ENCODE results near the gene BEND7.

The BEND7 gene

DNA sequence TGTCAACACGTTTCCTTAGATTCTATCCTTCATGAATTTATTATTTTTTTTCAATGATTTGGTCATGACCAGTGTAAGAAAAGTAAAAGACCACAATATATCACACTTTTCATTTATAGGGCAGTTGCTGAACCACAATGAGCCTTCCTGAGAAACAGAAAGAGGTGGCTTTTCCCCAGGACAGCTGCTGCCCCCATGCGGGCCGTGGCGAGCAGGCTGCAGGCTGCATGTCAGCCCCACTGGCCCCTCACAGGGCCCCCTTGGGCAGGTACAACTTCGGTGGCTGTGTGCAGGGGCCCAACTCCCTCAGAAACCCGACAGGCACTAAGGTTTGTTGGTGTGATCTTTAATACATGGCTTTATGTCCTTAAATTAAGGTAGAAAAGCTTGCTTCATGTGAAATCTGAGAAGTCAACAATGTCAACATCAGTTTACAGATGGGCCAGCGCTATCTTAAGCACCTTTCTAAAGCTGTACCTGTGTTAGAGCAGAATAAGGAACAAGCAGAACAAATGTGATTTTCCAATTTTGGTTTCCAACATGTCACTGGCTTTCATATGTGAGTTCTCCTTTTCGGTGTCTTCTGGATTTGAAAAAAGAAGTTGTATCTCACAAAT lies 10.6 kb downstream of the BEND7 start:
- Histone ChIP-seq H3K27me3 (ENCODE audit: control insufficient read depth, insufficient read depth, low read length) (no peaks in the 10 kb centered on the region), H3K9ac (ENCODE audit: low read length) (no peak overlapping the region), H3K4me3 (ENCODE audit: low read length) (no peak overlapping the region), H3K4me1 (ENCODE audit: control insufficient read depth, low read depth, low read length) (peaks cover 6% of the 10 kb centered on the region), H3K27ac (ENCODE audit: low read length) (no peak overlapping the region), H3K36me3 (ENCODE audit: control insufficient read depth, low read depth, low read length) (no peaks in the 10 kb centered on the region), H3K9me3 (ENCODE audit: control insufficient read depth, low read depth, low read length) (no peaks in the 10 kb centered on the region)

DNA sequence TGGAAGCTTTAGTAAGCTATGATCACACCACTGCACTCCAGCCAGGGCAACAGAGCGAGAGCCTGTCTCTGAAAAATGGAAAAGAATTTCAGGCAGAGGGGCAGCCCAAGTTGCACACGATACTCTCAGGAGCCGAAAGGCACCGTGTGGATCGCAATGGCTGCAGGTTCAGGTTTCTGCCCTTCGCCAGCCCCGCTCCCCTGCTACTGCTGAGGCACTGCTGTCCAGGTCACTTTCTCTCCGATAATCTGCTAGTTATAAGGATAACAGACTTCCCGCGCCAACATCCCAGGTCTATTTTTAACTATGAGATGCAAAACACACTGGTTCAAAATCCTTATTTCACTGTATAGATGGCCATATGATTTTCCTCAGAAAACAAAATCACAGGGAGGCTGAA lies 11.1 kb downstream of the BEND7 start:
- H3K27ac ChIP-seq (ENCODE audit: low read length) = no peak overlapping the region
- H3K9ac ChIP-seq (ENCODE audit: low read length) = no peak overlapping the region
- H3K9me3 ChIP-seq (ENCODE audit: control insufficient read depth, low read depth, low read length) = no peaks in the 10 kb centered on the region
- H3K4me1 ChIP-seq (ENCODE audit: control insufficient read depth, low read depth, low read length) = peaks cover 6% of the 10 kb centered on the region
- H3K4me3 ChIP-seq (ENCODE audit: low read length) = no peak overlapping the region
- H3K27me3 ChIP-seq (ENCODE audit: control insufficient read depth, insufficient read depth, low read length) = no peaks in the 10 kb centered on the region
- H3K36me3 ChIP-seq (ENCODE audit: control insufficient read depth, low read depth, low read length) = no peaks in the 10 kb centered on the region

DNA sequence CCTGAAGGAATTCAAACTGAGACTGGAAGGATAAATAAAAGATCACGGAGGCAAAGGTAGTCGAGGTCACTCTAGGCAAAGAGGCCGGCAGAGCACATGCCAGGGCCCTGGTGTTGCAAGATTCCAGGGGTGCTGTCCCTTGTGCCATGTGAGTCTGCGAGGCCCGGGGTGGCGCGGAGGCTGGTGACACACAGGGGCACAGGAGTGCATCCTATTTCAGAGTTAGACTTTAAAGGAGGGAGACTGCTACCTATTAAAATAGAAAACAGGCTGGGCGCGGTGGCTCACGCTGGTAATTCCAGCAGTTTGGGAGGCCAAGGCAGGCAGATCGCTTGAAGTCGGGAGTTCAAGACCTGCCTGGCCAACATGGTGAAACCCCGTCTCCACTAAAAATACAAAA lies 12.6 kb downstream of the BEND7 start:
- Histone ChIP-seq H3K4me3 (ENCODE audit: low read length) (no peak overlapping the region), H3K4me1 (ENCODE audit: control insufficient read depth, low read depth, low read length) (peaks cover 6% of the 10 kb centered on the region), H3K9me3 (ENCODE audit: control insufficient read depth, low read depth, low read length) (no peaks in the 10 kb centered on the region), H3K27ac (ENCODE audit: low read length) (no peak overlapping the region), H3K27me3 (ENCODE audit: control insufficient read depth, insufficient read depth, low read length) (no peaks in the 10 kb centered on the region), H3K9ac (ENCODE audit: low read length) (no peak overlapping the region), H3K36me3 (ENCODE audit: control insufficient read depth, low read depth, low read length) (no peaks in the 10 kb centered on the region)

DNA sequence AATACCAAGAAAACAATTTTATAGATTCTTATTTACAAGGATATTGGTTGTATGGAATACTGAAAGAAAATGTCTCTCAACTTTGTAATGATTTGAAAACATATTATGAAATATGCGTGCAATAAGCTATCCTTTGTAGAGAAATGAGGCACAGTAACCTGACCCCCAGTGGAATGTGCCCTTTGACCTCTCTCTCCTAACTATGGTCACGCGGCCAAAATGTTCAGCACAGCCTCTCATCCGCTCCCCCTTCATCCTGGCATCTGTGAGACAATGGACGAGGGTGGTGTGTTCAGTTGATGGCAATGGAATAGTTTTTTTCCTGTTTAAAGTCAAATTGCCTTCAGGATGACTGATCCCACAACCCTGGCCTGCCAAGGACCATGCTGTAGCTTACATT lies 13.3 kb downstream of the BEND7 start:
- Histone ChIP-seq H3K9ac (ENCODE audit: low read length) (no peak overlapping the region), H3K27ac (ENCODE audit: low read length) (no peak overlapping the region), H3K4me1 (ENCODE audit: control insufficient read depth, low read depth, low read length) (peaks cover 6% of the 10 kb centered on the region), H3K36me3 (ENCODE audit: control insufficient read depth, low read depth, low read length) (no peaks in the 10 kb centered on the region), H3K4me3 (ENCODE audit: low read length) (no peak overlapping the region), H3K27me3 (ENCODE audit: control insufficient read depth, insufficient read depth, low read length) (no peaks in the 10 kb centered on the region), H3K9me3 (ENCODE audit: control insufficient read depth, low read depth, low read length) (no peaks in the 10 kb centered on the region)

DNA sequence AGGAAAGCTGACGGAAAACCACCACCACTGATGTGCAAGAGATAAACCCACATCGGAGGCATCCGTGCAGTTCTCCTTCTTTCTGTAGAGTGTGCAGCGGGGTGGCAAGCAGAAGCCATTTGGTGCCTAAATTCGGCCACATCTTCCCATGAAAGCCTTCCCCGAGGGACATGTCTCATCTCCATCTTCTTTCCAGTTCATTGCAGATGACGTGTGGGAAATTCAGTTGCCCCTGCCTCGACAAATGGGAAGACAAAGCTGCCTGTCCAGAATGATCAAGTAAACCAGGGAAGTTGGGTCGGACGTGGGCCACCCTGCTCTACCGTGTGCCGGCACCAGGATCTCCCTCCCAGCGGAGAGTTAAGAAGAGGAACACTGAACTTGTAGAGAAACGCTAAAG lies 14.5 kb downstream of the BEND7 start:
- H3K27me3 ChIP-seq (ENCODE audit: control insufficient read depth, insufficient read depth, low read length) = no peaks in the 10 kb centered on the region
- H3K27ac ChIP-seq (ENCODE audit: low read length) = no peak overlapping the region
- no peaks in the 10 kb centered on the region for H3K4me1 ChIP-seq (ENCODE audit: control insufficient read depth, low read depth, low read length)
- no peak overlapping the region for H3K9ac ChIP-seq (ENCODE audit: low read length)
- no peaks in the 10 kb centered on the region for H3K9me3 ChIP-seq (ENCODE audit: control insufficient read depth, low read depth, low read length)
- H3K36me3 ChIP-seq (ENCODE audit: control insufficient read depth, low read depth, low read length) = no peaks in the 10 kb centered on the region
- H3K4me3 ChIP-seq (ENCODE audit: low read length) = no peak overlapping the region

DNA sequence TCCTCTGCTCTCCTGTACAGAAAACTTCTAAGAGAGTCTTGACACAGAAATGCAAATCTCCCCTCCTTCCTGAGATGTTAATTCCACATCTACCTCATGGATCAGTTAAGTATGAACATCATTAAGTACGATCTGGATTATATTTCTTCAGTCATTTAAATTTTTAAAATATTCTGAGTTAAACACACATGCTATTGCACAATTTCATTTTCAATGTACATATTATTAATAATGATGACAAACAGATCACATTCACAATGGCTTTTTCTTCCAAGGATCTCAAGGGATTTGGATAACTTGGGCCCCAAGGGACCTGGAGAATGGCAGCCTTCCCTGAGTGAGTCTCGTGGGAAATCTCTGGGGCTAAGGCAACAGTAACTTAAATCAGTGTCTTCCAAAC lies 16.2 kb downstream of the BEND7 start:
- no peaks in the 10 kb centered on the region for H3K9me3 ChIP-seq (ENCODE audit: control insufficient read depth, low read depth, low read length)
- H3K4me3 ChIP-seq (ENCODE audit: low read length) = no peak overlapping the region
- H3K36me3 ChIP-seq (ENCODE audit: control insufficient read depth, low read depth, low read length) = no peaks in the 10 kb centered on the region
- no peaks in the 10 kb centered on the region for H3K27me3 ChIP-seq (ENCODE audit: control insufficient read depth, insufficient read depth, low read length)
- no peak overlapping the region for H3K27ac ChIP-seq (ENCODE audit: low read length)
- H3K9ac ChIP-seq (ENCODE audit: low read length) = no peak overlapping the region
- no peaks in the 10 kb centered on the region for H3K4me1 ChIP-seq (ENCODE audit: control insufficient read depth, low read depth, low read length)

DNA sequence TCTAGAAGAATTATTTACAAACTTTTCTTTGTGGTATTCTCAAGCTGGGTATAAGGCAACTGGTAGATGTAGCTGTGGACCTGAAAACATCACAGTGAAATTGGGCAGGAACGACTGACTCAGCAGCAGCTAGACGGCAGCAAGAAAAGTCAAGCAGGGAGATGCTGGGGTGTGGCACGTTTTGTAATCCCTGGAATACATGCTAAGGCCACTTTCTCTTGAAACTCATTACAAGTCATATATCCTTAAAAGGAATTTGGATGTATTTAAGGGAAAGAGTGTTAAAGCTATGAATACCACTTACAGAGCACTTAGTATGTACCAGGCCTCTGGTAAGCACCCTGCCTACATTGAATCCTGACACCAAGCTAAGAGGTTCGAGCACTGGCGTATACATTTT lies 17.4 kb downstream of the BEND7 start:
- Histone ChIP-seq H3K36me3 (ENCODE audit: control insufficient read depth, low read depth, low read length) (no peaks in the 10 kb centered on the region), H3K27ac (ENCODE audit: low read length) (no peak overlapping the region), H3K9ac (ENCODE audit: low read length) (no peak overlapping the region), H3K27me3 (ENCODE audit: control insufficient read depth, insufficient read depth, low read length) (no peaks in the 10 kb centered on the region), H3K4me3 (ENCODE audit: low read length) (no peak overlapping the region), H3K9me3 (ENCODE audit: control insufficient read depth, low read depth, low read length) (no peaks in the 10 kb centered on the region), H3K4me1 (ENCODE audit: control insufficient read depth, low read depth, low read length) (no peaks in the 10 kb centered on the region)

DNA sequence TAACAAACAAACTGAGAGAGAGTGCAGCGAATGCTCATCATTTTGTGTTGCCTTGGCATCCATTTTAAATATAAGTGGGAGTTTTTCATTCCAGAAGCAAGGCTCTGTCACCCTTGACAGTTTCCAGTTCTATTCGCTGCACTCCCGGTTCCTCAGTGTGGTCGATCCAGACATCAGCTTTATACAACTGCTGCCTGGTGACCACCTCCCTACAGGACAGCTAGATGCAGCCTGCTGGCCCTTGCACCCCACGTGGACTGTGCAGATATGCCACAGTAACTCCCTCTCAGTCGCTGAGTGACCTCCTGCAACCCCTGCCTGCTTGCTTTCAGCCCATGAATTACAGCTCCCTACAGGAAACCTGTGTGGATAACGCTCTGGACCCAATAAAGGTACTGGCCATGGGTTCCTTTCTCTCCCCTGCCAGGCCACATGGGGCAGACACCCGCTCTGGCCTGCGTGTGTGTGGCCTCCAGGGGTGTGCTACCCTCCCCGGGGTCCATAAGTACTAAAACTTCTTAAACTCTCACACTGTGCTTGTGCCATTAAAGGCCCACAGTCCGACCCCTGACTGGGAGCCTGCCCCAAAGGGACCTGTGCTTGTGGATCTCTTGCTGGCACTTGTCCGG lies 23.6 kb downstream of the BEND7 start:
- no peaks in the 10 kb centered on the region for H3K9me3 ChIP-seq (ENCODE audit: control insufficient read depth, low read depth, low read length)
- no peak overlapping the region for H3K9ac ChIP-seq (ENCODE audit: low read length)
- H3K27ac ChIP-seq (ENCODE audit: low read length) = no peak overlapping the region
- no peak overlapping the region for H3K4me3 ChIP-seq (ENCODE audit: low read length)
- H3K27me3 ChIP-seq (ENCODE audit: control insufficient read depth, insufficient read depth, low read length) = no peaks in the 10 kb centered on the region
- H3K36me3 ChIP-seq (ENCODE audit: control insufficient read depth, low read depth, low read length) = no peaks in the 10 kb centered on the region
- no peaks in the 10 kb centered on the region for H3K4me1 ChIP-seq (ENCODE audit: control insufficient read depth, low read depth, low read length)

DNA sequence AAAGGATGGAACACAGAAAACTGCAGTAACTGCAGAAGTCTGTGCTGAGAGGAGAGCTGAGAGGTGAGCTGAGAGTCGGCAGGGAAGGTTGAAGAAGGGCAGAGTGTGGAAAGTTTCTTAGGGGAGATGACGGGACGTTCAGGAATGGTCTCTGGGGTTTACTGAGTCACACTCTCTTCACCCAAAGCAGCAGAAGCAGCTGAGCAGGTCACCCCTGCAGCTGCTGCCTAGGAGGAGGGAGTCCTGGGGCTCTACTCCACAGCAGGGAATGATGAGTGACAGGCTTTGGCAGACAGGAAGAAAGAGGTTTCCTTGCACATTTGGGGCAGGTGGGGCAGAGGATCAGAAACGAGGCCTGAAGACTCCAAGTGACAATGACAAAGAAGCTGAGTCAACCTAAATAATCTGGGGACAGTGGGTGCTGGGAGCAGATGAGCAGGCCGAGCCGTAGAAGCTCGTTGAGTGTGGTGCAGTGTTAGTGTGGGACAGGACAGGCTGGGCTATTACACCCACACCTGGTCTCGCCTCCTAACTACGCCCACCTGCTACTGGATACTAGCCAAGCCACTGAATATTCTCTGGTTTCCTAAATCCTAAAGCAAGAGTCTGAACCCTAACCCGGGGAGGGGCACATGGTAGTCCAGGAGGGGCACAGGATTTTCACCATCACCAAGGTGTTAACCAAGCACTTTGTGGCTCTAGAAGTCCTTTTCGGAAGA lies 24.9 kb downstream of the BEND7 start:
- H3K4me1 ChIP-seq (ENCODE audit: control insufficient read depth, low read depth, low read length) = no peaks in the 10 kb centered on the region
- no peak overlapping the region for H3K9ac ChIP-seq (ENCODE audit: low read length)
- H3K27me3 ChIP-seq (ENCODE audit: control insufficient read depth, insufficient read depth, low read length) = no peaks in the 10 kb centered on the region
- H3K27ac ChIP-seq (ENCODE audit: low read length) = no peak overlapping the region
- H3K36me3 ChIP-seq (ENCODE audit: control insufficient read depth, low read depth, low read length) = no peaks in the 10 kb centered on the region
- H3K9me3 ChIP-seq (ENCODE audit: control insufficient read depth, low read depth, low read length) = no peaks in the 10 kb centered on the region
- H3K4me3 ChIP-seq (ENCODE audit: low read length) = no peak overlapping the region

DNA sequence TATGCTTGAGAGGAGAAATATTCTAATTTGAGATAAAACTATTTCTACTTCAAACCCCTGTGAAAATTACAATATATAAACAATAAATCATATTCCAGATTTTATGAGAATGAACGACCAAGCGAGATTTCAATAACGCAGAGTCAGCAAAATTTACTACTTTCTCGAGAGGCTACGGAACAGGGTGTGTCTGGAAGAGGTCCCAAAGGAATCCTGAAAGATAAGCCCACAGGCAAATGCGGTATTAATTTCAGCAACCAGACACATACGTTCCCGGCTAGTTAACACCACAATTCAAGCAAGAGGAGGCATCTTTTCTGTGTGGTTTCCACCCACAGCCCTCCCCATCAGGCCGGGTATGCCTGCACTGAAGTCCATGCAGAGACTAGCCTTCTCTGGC lies 26.4 kb downstream of the BEND7 start:
- no peaks in the 10 kb centered on the region for H3K9me3 ChIP-seq (ENCODE audit: control insufficient read depth, low read depth, low read length)
- no peak overlapping the region for H3K27ac ChIP-seq (ENCODE audit: low read length)
- H3K36me3 ChIP-seq (ENCODE audit: control insufficient read depth, low read depth, low read length) = no peaks in the 10 kb centered on the region
- no peak overlapping the region for H3K9ac ChIP-seq (ENCODE audit: low read length)
- H3K4me3 ChIP-seq (ENCODE audit: low read length) = no peak overlapping the region
- no peaks in the 10 kb centered on the region for H3K27me3 ChIP-seq (ENCODE audit: control insufficient read depth, insufficient read depth, low read length)
- no peaks in the 10 kb centered on the region for H3K4me1 ChIP-seq (ENCODE audit: control insufficient read depth, low read depth, low read length)

DNA sequence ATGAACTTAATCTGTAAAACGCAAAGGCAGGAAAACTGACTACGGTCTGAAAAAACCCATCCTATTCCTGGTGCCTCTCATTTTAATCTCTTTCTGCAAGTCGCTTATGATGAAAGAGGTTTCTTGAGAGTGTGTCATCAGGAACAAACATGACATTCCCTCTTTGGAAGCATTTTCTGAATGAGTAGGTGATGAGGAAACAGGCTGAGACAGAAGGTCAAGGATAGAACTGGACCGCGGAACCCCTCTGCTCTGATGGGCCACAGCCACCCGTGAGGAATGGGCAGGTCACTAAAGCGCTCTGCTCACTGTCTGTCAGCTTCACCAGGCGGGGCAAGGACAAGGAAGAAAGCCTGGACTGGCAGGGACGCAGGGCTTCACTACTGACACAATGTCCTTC lies 28.6 kb downstream of the BEND7 start:
- Histone ChIP-seq H3K9me3 (ENCODE audit: control insufficient read depth, low read depth, low read length) (no peaks in the 10 kb centered on the region), H3K9ac (ENCODE audit: low read length) (no peak overlapping the region), H3K4me1 (ENCODE audit: control insufficient read depth, low read depth, low read length) (no peaks in the 10 kb centered on the region), H3K27me3 (ENCODE audit: control insufficient read depth, insufficient read depth, low read length) (no peaks in the 10 kb centered on the region), H3K27ac (ENCODE audit: low read length) (no peak overlapping the region), H3K36me3 (ENCODE audit: control insufficient read depth, low read depth, low read length) (no peaks in the 10 kb centered on the region), H3K4me3 (ENCODE audit: low read length) (no peak overlapping the region)

DNA sequence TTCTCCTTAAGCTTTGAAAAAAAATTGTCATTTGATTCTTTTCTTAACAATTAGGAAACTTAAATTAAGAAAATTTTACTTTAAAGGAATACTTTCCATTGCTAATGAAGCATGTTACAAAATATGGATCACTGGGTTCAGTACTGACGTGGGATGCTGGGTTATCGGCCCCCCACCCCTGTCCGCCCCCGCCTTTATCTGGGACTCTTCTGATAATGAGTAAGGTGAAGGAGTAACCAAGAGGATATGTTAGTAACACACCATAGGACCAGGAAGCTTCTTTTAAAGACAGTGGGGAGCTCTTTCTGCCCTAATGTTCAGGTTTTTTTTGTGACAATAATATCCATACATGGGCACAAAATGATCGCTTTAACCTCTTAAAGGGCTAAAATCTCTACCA lies 29.7 kb downstream of the BEND7 start:
- no peaks in the 10 kb centered on the region for H3K36me3 ChIP-seq (ENCODE audit: control insufficient read depth, low read depth, low read length)
- no peaks in the 10 kb centered on the region for H3K27me3 ChIP-seq (ENCODE audit: control insufficient read depth, insufficient read depth, low read length)
- H3K4me3 ChIP-seq (ENCODE audit: low read length) = no peak overlapping the region
- no peaks in the 10 kb centered on the region for H3K4me1 ChIP-seq (ENCODE audit: control insufficient read depth, low read depth, low read length)
- no peak overlapping the region for H3K27ac ChIP-seq (ENCODE audit: low read length)
- H3K9ac ChIP-seq (ENCODE audit: low read length) = no peak overlapping the region
- H3K9me3 ChIP-seq (ENCODE audit: control insufficient read depth, low read depth, low read length) = no peaks in the 10 kb centered on the region
